GM12891 (cell line): ENCODE results near the gene PDLIM1.

Experiments used
- POLR2A ChIP-seq: IDR thresholded peaks from 2 replicates; pipeline ENCODE4 v1.6.1; 2011; ENCODE audit warnings: low read depth, low read length, control low read depth
- POLR2AphosphoS5 ChIP-seq: IDR thresholded peaks from 2 replicates; pipeline ENCODE4 v1.6.1; 2011; ENCODE audit warnings: low read depth, low read length, control low read depth
- POU2F2 ChIP-seq: IDR thresholded peaks from 2 replicates; pipeline ENCODE4 v1.6.1; 2011; ENCODE audit warnings: low read depth, mild to moderate bottlenecking, control low read depth, low read length, moderate library complexity
- SPI1 ChIP-seq: IDR thresholded peaks from 2 replicates; pipeline ENCODE4 v1.6.1; 2011; ENCODE audit warnings: low read depth, low read length, control low read depth
- TAF1 ChIP-seq: IDR thresholded peaks from 2 replicates; pipeline ENCODE4 v1.6.1; 2011; ENCODE audit warnings: low read depth, low read length, control low read depth

GRCh38 chr10:95306851-95307250 is 16.0 kb upstream of the PDLIM1 start:
- TF ChIP-seq POLR2AphosphoS5 (no peak), TAF1 (no peak), POLR2A (no peak), SPI1 (no peak), POU2F2 (no peak)
